Activated CD8-positive, alpha-beta memory T cell treated with anti-CD3 and anti-CD28 coated beads, Interleukin-2, amount 50 U/mL, for 1 hour (primary cell): ENCODE results near the gene HLA-G.

Source experiments
- DNase-seq: peaks from one replicate; pipeline ENCODE4 v3.0.0-alpha.2; 2020; ENCODE audit errors: extremely low read depth

Gene HLA-G

GRCh38 chr6:29816030-29816429 lies 11.6 kb upstream of the HLA-G start:
- DNase-seq, result no peak

- no peak for DNase-seq
Observed at GRCh38 chr6:29818892-29819291, 8.7 kb upstream of the HLA-G start.

GRCh38 chr6:29824144-29824543 lies 3.5 kb upstream of the HLA-G start:
- DNase-seq, result no peak

- no peak for DNase-seq
Observed at GRCh38 chr6:29825848-29826247, 1.8 kb upstream of the HLA-G start.

- DNase-seq, result no peak
Observed at GRCh38 chr6:29826271-29826670, 1.4 kb upstream of the HLA-G start.

- no peak for DNase-seq
Observed at GRCh38 chr6:29828471-29828797, 809 bp downstream of the HLA-G start.

- no peak for DNase-seq
Observed at GRCh38 chr6:29829766-29830165, 2.1 kb downstream of the HLA-G start.

- no peak for DNase-seq
Observed at GRCh38 chr6:29830409-29830808, 2.8 kb downstream of the HLA-G start.

GRCh38 chr6:29831776-29832175 lies 4.2 kb downstream of the HLA-G start:
- DNase-seq, result no peak

GRCh38 chr6:29834564-29835436 lies 7.2 kb downstream of the HLA-G start:
- DNase-seq, result no peak

GRCh38 chr6:29839917-29840316 lies 12.3 kb downstream of the HLA-G start:
- no peak for DNase-seq

- no peak for DNase-seq
Observed at GRCh38 chr6:29841030-29841429, 13.4 kb downstream of the HLA-G start.

GRCh38 chr6:29845405-29846006 lies 17.9 kb downstream of the HLA-G start:
- no peak for DNase-seq

GRCh38 chr6:29847871-29848630 lies 20.4 kb downstream of the HLA-G start:
- peak; percentile 49 for DNase-seq

- no peak for DNase-seq
Observed at GRCh38 chr6:29850011-29850553, 22.5 kb downstream of the HLA-G start.

GRCh38 chr6:29851190-29851589 lies 23.6 kb downstream of the HLA-G start:
- DNase-seq, result no peak

- no peak for DNase-seq
Observed at GRCh38 chr6:29853245-29853644, 25.6 kb downstream of the HLA-G start.

- no peak for DNase-seq
Observed at GRCh38 chr6:29858006-29858405, 30.4 kb downstream of the HLA-G start.

GRCh38 chr6:29861521-29862255 lies 34.1 kb downstream of the HLA-G start:
- no peak for DNase-seq

GRCh38 chr6:29864037-29864810 lies 36.6 kb downstream of the HLA-G start:
- DNase-seq, result no peak

- no peak for DNase-seq
Observed at GRCh38 chr6:29865631-29866030, 38.0 kb downstream of the HLA-G start.
